HuH-7.5 (cell line): ENCODE measurements around the gene CHD9.

Experiments used
- DNase-seq: peaks from one replicate; pipeline ENCODE4 v3.0.0; 2011; ENCODE audit warnings: low spot score

The CHD9 gene

GRCh38 chr16:53372992-53373871 lies 318.4 kb downstream of the CHD9 start:
- DNase-seq: no peak

GRCh38 chr16:53374800-53375199 lies 320.0 kb downstream of the CHD9 start:
- no peak for DNase-seq

GRCh38 chr16:53378138-53378537 lies 323.3 kb downstream of the CHD9 start:
- DNase-seq: no peak
